ENCODE measurements around the gene NSD2.

The NSD2 gene

DNA sequence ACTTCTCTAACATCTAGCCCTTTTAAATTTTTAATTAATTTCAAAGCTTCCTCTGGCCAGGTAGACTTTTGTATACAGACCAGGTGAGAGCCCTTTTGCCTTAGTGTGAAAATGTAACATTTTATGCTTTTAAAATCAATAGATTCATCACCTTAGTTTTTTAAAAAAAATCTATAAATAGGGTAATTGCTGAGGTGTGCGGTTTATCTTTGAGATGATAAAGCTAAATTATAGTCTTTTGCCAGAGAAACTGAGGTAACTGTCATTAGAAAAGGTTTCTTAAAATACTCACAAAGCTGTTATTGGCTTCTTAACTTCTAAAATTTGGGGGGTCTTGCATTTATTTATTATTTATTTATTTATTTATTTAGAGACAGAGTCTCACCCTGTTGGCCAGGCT, 74.7 kb downstream of the NSD2 start:
- DNase-seq, result no peak

DNA sequence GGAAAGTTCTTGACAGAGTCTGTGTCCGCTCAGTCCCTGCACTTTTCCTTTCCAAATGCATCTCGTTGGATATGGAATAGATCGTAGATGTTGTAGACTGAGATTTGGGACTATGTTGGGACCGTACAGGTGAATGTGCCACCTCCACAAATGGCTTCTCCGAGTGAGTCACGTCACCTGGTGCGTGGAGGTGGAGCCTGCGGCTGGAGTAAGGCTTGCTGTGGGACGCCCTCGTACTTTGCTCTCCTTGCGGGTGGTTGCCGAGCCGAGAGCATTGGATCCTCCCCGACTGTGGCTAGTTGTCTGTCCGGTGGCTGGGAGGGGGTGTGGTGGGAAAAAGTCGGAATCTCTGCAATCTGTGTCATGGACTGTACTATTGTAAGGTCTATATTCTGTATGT, 77.0 kb downstream of the NSD2 start:
- no peak for DNase-seq

DNA sequence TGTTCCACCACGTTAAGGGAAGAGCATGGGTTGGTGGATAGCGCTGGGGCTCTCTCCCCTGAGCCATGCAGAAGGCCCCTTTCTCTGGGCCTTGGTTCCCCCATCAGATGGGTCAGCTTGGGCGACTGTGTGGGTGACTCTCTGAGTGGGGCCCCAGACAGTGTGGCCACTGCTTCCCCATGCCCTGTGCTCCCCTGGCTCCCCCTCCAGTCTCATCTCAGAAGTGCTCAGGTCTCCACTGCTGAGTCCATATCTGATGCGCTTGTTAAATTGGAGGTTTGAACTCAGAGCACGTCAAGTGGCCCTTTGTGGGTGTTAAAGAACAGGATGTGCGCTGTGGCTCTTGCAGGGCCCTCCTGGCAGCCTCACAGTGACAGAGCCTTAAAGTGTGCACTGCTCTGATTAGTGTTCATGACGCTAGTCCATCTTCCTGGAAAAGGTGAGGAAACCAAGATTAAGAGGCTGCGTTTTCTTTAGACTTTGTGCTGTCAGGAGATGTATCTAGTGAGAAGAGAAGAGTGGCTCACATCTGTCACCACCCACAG, 77.8 kb downstream of the NSD2 start:
- DNase-seq, result no peak

GRCh38 chr4:1950369-1950768, 79.2 kb downstream of the NSD2 start:
- DNase-seq, result no peak

DNA sequence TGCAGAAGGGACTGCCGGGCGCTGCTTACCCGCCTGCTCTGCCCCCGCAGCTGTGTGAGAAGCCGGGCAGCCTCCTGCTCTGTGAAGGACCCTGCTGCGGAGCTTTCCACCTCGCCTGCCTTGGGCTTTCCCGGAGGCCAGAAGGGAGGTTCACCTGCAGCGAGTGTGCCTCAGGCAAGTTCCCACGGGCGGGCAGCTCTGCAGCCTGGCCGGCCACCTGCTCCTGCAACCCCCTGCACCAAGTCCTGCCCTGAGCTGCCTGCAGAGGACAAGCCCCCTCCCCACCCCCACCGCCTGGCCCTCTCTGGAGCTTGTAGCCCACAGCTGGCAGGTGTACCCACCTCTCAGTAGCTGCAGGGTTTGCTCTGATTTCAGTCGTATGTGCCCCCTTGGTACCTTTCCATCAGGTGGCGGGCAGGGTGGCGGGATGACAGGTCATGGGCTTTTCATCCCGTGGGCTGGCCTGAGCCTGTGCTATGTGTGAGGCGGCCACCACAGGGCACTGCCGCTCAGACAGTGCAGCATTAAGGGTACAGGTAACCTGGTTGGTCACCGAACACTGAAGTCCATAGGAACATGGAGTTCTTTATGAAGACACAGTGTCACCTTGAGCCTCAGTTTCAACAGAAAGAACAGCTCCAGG, 81.0 kb downstream of the NSD2 start:
- no peak for DNase-seq

DNA sequence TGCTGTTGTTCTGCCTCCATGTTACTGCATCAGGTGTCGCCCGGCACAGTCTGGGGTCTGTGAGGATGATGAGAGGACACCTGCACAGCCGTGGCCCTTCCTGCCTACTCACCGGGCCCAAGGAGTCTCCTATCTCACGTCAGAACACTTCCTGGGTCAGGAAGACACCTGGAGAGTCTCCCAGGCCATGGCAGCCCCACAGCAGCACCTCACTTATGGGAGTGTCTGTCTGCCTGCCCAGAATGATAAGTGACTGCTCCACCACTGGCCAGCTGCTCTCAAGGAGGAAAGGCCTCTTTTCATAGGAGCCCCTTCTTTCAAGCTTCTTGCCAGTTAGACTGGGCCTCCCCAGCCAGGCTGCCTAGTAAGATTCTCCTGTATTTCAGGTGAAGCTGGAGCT, 81.5 kb downstream of the NSD2 start:
- DNase-seq, result no peak

DNA sequence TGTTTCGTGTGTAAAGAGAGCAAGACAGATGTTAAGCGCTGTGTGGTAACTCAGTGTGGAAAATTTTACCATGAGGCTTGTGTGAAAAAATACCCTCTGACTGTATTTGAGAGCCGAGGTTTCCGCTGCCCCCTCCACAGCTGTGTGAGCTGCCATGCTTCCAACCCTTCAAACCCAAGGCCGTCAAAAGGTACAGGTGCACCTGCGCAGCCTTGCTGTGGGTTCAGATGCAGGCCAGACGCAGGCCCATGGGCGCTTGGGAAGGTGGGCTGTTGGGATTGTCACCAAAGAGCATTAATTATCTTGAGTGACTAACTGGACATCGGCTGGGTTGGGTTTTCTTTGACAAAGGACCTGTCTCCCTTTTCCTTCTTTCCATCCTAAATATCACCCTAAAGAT, 82.1 kb downstream of the NSD2 start:
- no peak for DNase-seq

GRCh38 chr4:1956631-1957030, 85.4 kb downstream of the NSD2 start:
- no peak for DNase-seq

DNA sequence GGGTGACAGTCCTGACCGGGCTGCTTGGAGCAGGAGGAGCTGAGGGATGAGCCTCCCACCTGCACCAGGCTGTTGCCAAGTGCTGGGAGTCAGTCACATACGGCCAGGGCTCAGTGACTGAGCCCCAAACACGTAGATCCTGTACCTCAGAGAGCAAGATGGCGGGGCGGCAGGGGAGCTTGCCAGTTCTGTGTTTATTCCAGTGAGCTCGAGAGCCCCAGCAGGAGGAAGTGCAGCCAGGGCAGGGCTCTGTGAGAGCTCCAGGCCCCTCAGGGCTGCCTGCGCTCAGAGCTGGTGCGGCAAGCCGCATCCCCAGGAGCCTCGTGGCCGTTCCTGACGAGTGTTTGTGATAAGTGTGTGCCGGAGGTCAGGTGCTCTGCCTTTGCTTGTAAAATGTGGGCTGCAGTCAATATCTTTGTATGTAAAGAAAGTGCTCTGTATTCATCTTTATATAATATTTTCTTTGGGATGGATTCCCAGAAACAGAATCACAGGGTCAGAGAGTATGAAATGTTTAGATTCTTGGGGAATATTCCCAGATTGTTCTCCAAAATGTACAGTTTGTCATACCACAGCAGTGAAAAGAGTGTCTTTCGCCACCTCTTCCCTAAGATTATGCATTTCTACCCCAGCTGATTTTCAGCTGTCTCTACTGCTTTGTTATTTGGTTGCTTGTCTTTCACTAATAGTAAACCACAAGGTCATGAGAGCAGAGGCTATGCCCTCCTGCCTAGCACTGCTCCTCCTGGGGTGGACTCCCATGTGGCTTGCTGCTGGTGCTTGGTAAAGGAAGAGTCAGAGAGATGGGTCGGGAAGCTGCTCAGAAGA, 87.3 kb downstream of the NSD2 start:
- DNase-seq, result no peak

GRCh38 chr4:1959104-1959384, 87.9 kb downstream of the NSD2 start:
- no peak for DNase-seq

- DNase-seq, result no peak
Measured at GRCh38 chr4:1960170-1960825, 89.1 kb downstream of the NSD2 start.

DNA sequence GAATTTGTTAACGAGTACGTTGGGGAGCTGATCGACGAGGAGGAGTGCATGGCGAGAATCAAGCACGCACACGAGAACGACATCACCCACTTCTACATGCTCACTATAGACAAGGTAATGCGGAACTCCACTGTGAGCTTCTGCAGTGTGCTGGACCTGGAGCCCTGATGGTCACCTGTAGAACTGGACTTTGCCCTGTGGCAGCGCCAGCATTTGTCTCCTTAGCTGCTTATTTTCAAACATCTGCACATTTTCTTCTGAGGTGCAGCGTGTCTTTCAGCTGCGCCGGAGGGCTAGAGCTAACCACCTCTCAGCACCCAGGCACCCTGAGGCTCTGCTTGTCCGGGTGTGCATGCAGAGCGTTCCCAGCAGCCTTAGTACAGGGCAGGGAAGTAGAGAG, 89.8 kb downstream of the NSD2 start:
- DNase-seq, result no peak

DNA sequence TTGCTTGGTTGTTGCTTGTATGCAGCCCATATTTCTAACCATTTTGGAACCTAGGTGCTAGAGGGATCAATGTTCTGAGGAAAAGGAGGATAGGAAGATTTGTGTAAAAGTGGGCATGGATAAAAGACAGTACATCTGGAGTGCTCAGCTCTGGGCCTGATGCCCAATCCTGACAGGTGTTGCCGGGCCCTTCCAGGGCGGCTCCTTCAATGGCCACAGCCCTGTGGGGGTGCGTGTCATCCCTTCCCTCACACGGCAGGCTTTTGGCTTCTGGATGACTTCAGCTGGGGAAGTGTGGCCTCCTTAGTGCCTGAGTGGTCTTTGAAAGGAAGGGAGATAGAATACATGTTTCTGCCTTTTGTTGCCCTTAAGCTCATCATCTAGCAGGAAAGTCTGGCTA, 90.4 kb downstream of the NSD2 start:
- no peak for DNase-seq

DNA sequence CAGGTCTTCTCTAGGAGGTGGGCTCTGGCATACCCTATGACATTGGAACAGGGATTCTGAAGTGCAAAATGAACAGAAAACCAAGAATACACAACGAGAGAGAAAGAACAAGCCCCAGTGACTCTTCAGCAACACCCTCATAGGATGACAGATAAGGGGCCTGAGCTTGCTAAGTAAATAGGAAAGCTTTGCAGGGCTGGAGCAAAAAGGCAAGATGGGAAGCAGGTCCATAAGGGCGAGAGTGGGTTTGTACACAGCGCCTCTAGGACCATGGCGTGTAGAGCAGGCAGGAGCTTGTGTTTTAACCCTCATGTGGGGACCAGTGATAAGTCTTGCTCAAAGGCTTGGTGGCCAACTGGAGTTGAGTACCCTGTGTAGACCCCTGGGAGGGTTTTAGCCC, 91.8 kb downstream of the NSD2 start:
- no peak for DNase-seq

GRCh38 chr4:1964443-1964842, 93.2 kb downstream of the NSD2 start:
- DNase-seq, result no peak

DNA sequence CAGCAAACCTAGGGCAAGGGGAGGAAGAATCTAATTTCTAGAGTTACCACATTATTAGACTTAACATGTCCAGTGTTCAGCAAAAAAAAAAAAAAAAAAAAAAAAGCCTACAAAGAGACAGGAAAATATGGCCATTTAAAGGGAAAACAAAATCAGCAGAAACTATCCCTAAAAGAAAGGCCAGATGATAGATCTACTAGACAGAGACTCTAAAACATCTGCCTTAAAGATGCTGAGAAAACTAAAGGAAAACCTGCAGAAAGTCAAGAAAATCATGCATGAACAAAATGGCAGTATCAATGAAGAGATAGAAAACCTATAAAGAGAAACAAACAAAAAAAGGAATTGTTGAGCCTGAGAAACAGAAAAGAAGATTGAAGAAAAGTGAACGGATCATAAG, 93.8 kb downstream of the NSD2 start:
- no peak for DNase-seq

DNA sequence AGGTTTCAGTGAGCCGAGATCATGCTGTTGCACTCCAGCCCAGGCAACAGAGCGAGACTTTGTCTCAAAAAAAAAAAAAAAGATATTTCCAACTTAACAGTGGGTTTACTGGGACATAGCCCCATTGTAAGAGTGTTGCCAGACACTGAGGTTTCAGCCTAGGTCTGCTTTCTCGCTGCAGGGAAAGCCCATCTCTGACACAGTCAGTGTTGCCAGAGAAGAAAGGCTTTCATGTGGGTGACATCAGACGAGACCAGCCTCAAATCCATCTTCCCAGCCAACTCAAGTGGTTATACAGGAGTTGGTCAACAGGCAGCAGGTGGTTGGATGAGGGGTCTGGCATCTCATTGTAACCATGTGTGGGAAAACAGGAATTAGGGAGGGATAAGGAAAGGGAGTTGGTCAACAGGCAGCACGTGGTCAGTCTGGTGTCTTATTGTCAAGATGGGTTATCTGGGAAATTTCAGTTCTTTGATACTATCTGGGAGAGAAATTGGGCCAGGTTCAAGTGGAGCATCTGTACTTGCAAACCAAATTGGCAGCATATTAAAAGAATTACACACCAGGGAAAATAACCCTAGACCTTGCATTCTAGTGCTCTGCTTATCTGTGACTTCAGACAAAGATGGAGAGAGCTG, 96.4 kb downstream of the NSD2 start:
- no peak for DNase-seq

GRCh38 chr4:1968686-1969295, 97.6 kb downstream of the NSD2 start:
- DNase-seq, result no peak

- DNase-seq, result no peak
Measured at GRCh38 chr4:1969928-1970723, 98.9 kb downstream of the NSD2 start.

DNA sequence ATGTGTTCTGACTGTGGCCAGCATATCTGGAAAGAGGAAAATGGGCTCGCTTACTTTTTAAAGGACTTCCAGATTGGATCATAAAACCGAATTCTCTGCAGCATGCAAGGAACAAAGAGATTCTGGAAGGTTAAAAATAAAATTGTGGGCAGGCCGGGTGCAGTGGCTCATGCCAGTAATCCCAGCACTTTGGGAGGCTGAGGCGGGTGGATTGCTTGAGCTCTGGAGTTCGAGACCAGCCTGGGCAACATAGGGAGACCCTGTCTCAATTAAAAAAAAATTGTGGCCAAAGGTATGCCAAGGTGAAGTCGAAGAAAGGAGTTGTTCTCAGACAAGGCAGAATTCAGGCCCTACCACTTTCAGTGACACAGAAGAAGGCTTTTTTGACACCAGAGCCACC, 99.7 kb downstream of the NSD2 start:
- DNase-seq, result no peak

- no peak for DNase-seq
Measured at GRCh38 chr4:1971456-1972200, 100.4 kb downstream of the NSD2 start.

DNA sequence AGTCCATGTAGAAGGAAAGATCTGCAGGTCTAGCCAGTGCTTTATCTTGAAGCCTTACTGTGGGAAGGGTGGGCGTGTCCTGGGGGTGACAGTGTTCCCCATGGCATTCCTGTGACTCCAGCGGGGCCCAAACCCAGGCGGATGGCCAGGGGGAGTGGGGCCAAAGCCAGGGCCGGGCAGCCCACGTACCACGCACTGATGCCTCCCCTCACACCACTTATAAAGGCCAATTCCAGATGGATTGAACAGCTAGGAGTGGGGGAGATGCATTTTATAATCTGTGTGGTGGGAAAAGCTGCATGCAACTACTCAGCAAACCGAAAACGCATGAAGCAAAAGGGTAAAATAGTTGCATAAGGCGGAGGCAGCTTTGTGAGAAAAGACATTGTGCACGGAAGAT, 101.2 kb downstream of the NSD2 start:
- no peak for DNase-seq
